ENCODE results near the gene SCN1B. TPM values are rescaled to one million over a fixed set of nuclear protein-coding genes. Genes with fewer than 3 reads are reported as not detected.
"Not testable (repeated sequence)": the region's sequence is repeated elsewhere in the genome, so short reads cannot be mapped to it uniquely, and the experiment has no call there.

The SCN1B gene
- total RNA-seq, 2 experiments from 2014 or later, result 0.43 to 0.50 TPM

DNA sequence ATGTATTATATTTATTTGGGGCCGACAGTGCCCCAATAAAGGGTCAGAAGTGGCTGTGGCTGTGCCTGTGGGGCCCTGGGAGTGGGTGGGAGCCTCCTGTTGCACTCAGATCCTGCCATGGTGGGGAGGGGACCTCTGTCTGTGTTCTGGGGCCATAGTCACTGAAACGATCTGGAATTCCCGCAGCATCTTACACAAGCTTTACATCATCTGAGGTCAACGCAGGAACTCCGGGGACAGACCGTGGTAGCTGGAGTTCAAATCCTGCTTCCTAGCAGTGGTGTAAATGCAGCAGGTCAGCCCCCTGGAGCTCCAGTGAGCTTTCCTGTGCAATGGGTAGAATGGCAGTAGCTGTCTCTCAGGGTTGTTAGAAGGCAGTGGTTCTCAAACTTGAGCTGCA, 3.9 kb upstream of the SCN1B start:
- DNase-seq, result no peak
- ChIA-PET POLR2A (no interaction called here), CTCF (interaction anchor here (1.2 to 1.6 kb wide), 2 partner anchors 13 to 18 kb away, joined by 3 to 5 read pairs; no protein-coding TSS in a partner anchor)
- H3K4me1 Mint-ChIP-seq, result peaks cover 7% of the 10 kb centered on the region
- H3K4me3 Mint-ChIP-seq, result no peak overlapping the region
- H3K27me3 Mint-ChIP-seq, result peaks cover 5% of the 10 kb centered on the region
- H3K9me3 Mint-ChIP-seq, result no peaks in the 10 kb centered on the region
- no peak overlapping the region for H3K27ac Mint-ChIP-seq
- H3K36me3 Mint-ChIP-seq (ENCODE audit: low read depth), result peaks cover 39% of the 10 kb centered on the region

GRCh38 chr19:35027009-35027408, 3.3 kb upstream of the SCN1B start:
- Mint-ChIP-seq H3K36me3 (ENCODE audit: low read depth) (peaks cover 36% of the 10 kb centered on the region), H3K4me1 (peaks cover 8% of the 10 kb centered on the region), H3K27me3 (peaks cover 10% of the 10 kb centered on the region), H3K4me3 (no peak overlapping the region), H3K9me3 (no peaks in the 10 kb centered on the region), H3K27ac (no peak overlapping the region)
- ChIA-PET POLR2A (no interaction called here), CTCF (interaction anchor here (0.6 to 1.6 kb wide), 3 partner anchors 10 to 17 kb away, joined by 3 to 5 read pairs (median 5); no protein-coding TSS in a partner anchor)
- no peak for DNase-seq

- Mint-ChIP-seq H3K27ac (no peak overlapping the region), H3K9me3 (no peaks in the 10 kb centered on the region), H3K36me3 (ENCODE audit: low read depth) (peaks cover 31% of the 10 kb centered on the region), H3K4me3 (no peak overlapping the region), H3K4me1 (peaks cover 8% of the 10 kb centered on the region), H3K27me3 (peaks cover 20% of the 10 kb centered on the region)
- POLR2A ChIA-PET, result interaction anchor here (0.6 kb wide), 1 partner anchor 14 kb away, joined by 3 read pairs; no protein-coding TSS in a partner anchor
- DNase-seq, result no peak
- CTCF ChIA-PET, result interaction anchor here (1.1 kb wide), 1 partner anchor 16 kb away, joined by 4 read pairs; no protein-coding TSS in a partner anchor
These were observed 2.2 kb upstream of the SCN1B start for GRCh38 chr19:35027851-35028599.

DNA sequence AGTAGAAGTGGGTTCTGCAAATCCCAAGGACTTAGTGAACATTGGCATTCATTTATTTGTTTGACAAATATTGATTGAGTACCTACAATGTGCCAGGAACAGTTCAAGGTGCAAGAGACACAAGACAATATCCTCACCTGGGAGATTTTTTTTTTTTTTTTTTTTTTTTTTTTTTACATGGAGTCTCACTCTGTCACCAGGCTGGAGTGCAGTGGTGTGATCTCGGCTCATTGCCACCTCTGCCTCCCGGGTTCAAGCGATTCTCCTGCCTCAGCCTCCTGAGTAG, 1.7 kb upstream of the SCN1B start:
- H3K9me3 Mint-ChIP-seq, DNase-seq, POLR2A ChIA-PET, H3K4me1 Mint-ChIP-seq, H3K27ac Mint-ChIP-seq, H3K4me3 Mint-ChIP-seq: not testable (repeated sequence)
- H3K36me3 Mint-ChIP-seq (ENCODE audit: low read depth), result peaks cover 29% of the 10 kb centered on the region
- CTCF ChIA-PET, result interaction anchor here (0.6 to 1.1 kb wide), 2 partner anchors 16 to 222 kb away, joined by 3 to 4 read pairs; no protein-coding TSS in a partner anchor
- peaks cover 21% of the 10 kb centered on the region for H3K27me3 Mint-ChIP-seq

- CTCF ChIA-PET, result interaction anchor here (0.6 to 1.2 kb wide), 2 partner anchors 15 to 221 kb away, joined by 3 to 4 read pairs; no protein-coding TSS in a partner anchor
- DNase-seq, H3K9me3 Mint-ChIP-seq, H3K27ac Mint-ChIP-seq, POLR2A ChIA-PET, H3K4me3 Mint-ChIP-seq, H3K4me1 Mint-ChIP-seq: not testable (repeated sequence)
- Mint-ChIP-seq H3K27me3 (peaks cover 21% of the 10 kb centered on the region), H3K36me3 (ENCODE audit: low read depth) (peaks cover 25% of the 10 kb centered on the region)
These were observed 964 bp upstream of the SCN1B start for GRCh38 chr19:35029275-35029736.

GRCh38 chr19:35029737-35030256, 473 bp upstream of the SCN1B start:
- no peak overlapping the region for H3K27ac Mint-ChIP-seq
- H3K4me1 Mint-ChIP-seq, result peaks cover 8% of the 10 kb centered on the region
- ChIA-PET CTCF (interaction anchor here (1.2 kb wide), 1 partner anchor 14 kb away, joined by 4 read pairs; no protein-coding TSS in a partner anchor), POLR2A (no interaction called here)
- no peak overlapping the region for H3K4me3 Mint-ChIP-seq
- DNase-seq, result no peak
- peaks cover 23% of the 10 kb centered on the region for H3K36me3 Mint-ChIP-seq (ENCODE audit: low read depth)
- H3K9me3 Mint-ChIP-seq, result no peaks in the 10 kb centered on the region
- peaks cover 21% of the 10 kb centered on the region for H3K27me3 Mint-ChIP-seq

GRCh38 chr19:35031072-35031881, 1.0 kb downstream of the SCN1B start:
- Mint-ChIP-seq H3K27ac (no peak overlapping the region), H3K36me3 (ENCODE audit: low read depth) (peaks cover 14% of the 10 kb centered on the region), H3K27me3 (peaks cover 21% of the 10 kb centered on the region), H3K4me3 (peak overlapping the region; percentile 51), H3K4me1 (peaks cover 8% of the 10 kb centered on the region), H3K9me3 (no peaks in the 10 kb centered on the region)
- no peak for DNase-seq
- ChIA-PET POLR2A (no interaction called here), CTCF (no interaction called here)

DNA sequence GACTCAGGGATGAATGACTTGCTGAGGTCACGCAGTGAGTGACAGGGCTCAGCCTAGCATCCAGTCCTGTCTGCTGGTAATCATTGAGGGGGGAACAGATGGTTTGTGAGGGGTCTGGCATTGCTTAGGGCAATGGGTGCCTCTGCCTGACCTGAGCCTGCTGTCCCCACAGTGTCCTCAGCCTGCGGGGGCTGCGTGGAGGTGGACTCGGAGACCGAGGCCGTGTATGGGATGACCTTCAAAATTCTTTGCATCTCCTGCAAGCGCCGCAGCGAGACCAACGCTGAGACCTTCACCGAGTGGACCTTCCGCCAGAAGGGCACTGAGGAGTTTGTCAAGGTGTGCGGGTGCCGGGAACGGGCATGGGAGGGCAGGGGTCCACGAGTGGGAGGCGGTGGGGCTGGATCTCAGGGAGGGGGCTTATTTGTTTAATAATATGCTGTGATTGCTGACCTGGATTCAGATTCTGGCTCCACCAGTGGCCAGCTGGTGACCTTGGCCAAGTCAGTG, 2.1 kb downstream of the SCN1B start:
- H3K27ac Mint-ChIP-seq, result no peak overlapping the region
- H3K4me1 Mint-ChIP-seq, result peaks cover 8% of the 10 kb centered on the region
- peaks cover 6% of the 10 kb centered on the region for H3K36me3 Mint-ChIP-seq (ENCODE audit: low read depth)
- H3K9me3 Mint-ChIP-seq, result no peaks in the 10 kb centered on the region
- POLR2A ChIA-PET, result no interaction called here
- CTCF ChIA-PET, result no interaction called here
- no peak overlapping the region for H3K4me3 Mint-ChIP-seq
- peaks cover 21% of the 10 kb centered on the region for H3K27me3 Mint-ChIP-seq
- no peak for DNase-seq

- POLR2A ChIA-PET, result no interaction called here
- no peak for DNase-seq
- Mint-ChIP-seq H3K27ac (no peak overlapping the region), H3K4me3 (no peak overlapping the region), H3K27me3 (peaks cover 21% of the 10 kb centered on the region), H3K9me3 (no peaks in the 10 kb centered on the region), H3K4me1 (peaks cover 8% of the 10 kb centered on the region), H3K36me3 (ENCODE audit: low read depth) (peaks cover 2% of the 10 kb centered on the region)
- CTCF ChIA-PET, result interaction anchor here (0.9 to 1.3 kb wide), 2 partner anchors 11 to 33 kb away, joined by 3 to 4 read pairs; no protein-coding TSS in a partner anchor
These were observed 3.1 kb downstream of the SCN1B start for GRCh38 chr19:35033067-35034004.

- no peak overlapping the region for H3K27ac Mint-ChIP-seq
- CTCF ChIA-PET, result interaction anchor here (0.9 to 1.3 kb wide), 2 partner anchors 10 to 32 kb away, joined by 3 to 4 read pairs; no protein-coding TSS in a partner anchor
- DNase-seq, result no peak
These were observed 3.8 kb downstream of the SCN1B start for GRCh38 chr19:35034005-35034502.

DNA sequence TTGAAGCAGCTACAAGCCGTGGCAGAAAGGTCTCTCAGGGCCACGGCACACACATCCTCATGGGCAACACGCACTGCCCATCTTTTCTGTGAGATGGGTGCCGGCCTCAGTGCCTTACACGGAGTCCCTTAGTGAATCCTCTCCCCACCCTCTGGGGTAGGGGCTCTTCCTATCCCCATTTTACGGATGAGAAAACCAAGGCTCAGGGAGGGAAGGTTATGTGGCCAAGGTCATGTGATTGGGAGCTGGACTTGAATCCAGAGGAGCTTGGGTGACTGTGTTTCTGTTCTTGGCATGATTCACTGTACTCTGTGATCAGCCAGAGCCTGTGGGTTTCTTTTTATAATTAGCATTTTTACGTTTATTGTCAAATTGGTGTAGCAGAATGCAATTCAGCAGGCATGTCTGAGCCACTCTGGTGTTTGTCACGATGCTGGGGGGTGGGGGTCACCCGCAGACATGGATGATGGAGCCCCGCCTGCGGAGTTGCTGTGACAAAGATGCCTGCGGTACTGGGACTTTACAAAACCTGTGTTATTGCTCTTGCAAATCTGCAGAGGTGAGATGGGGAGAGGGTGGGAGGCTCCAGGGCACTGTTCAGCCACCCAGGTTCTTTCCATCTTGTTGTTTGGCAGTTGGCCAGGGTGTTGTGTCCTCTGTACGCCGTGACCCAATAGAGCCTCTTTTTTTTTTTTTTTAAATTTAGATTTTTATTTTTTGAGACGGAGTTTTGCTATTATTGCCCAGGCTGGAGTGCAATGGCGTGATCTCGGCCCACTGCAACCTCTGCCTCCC, 4.5 kb downstream of the SCN1B start:
- no peaks in the 10 kb centered on the region for H3K36me3 Mint-ChIP-seq (ENCODE audit: low read depth)
- H3K4me1 Mint-ChIP-seq, result peaks cover 5% of the 10 kb centered on the region
- CTCF ChIA-PET, result interaction anchor here (0.9 to 1.3 kb wide), 2 partner anchors 10 to 32 kb away, joined by 3 to 4 read pairs; no protein-coding TSS in a partner anchor
- H3K27ac Mint-ChIP-seq, result no peak overlapping the region
- H3K4me3 Mint-ChIP-seq, result no peak overlapping the region
- POLR2A ChIA-PET, result no interaction called here
- no peaks in the 10 kb centered on the region for H3K9me3 Mint-ChIP-seq
- peaks cover 20% of the 10 kb centered on the region for H3K27me3 Mint-ChIP-seq
- no peak for DNase-seq

More at GRCh38 chr19:35034005-35034502, 3.8 kb downstream of the SCN1B start:
- no peaks in the 10 kb centered on the region for H3K9me3 Mint-ChIP-seq
- POLR2A ChIA-PET, result no interaction called here
- H3K4me3 Mint-ChIP-seq, result no peak overlapping the region
- H3K27me3 Mint-ChIP-seq, result peaks cover 21% of the 10 kb centered on the region
- H3K36me3 Mint-ChIP-seq (ENCODE audit: low read depth), result no peaks in the 10 kb centered on the region
- H3K4me1 Mint-ChIP-seq, result peaks cover 8% of the 10 kb centered on the region

Data from activated CD4-positive, alpha-beta memory T cell treated with anti-CD3 and anti-CD28 coated beads, Interleukin-2, amount 10 ng/mL, durations not matched to agents 7 days and 5 days (primary cell).